HepG2 (cell line): ENCODE results near the gene INHA. TPM values are rescaled to one million over a fixed set of nuclear protein-coding genes. Genes with fewer than 3 reads are reported as not detected.

ENCODE experiments used
- CENPT ChIP-seq: sonication (generic); formaldehyde crosslinking; IDR thresholded peaks from 2 replicates; pipeline ENCODE4 v1.8.0; 2022; ENCODE audit warnings: low read depth, mild to moderate bottlenecking, moderate library complexity, missing genetic modification reagents
- FOSL2 ChIP-seq: sonication (generic); formaldehyde crosslinking; IDR thresholded peaks from 2 replicates; pipeline ENCODE4 v1.4.0; 2020; ENCODE audit warnings: missing genetic modification reagents
- HNF4G ChIP-seq, 2 experiments: sonication (generic) in 1 of 2; formaldehyde crosslinking in 1 of 2; IDR thresholded peaks; 2 replicates each; pipeline versions ENCODE4 v1.4.0 to v1.6.1; 2011 to 2020; ENCODE audit warnings: borderline replicate concordance in 2 of 2, low read depth in 2 of 2, mild to moderate bottlenecking in 2 of 2, low read length in 1 of 2, missing genetic modification reagents in 1 of 2, moderate library complexity in 1 of 2
- HNRNPUL1 ChIP-seq: fragments of 200-400 bp; formaldehyde crosslinking; IDR thresholded peaks from 2 replicates; pipeline ENCODE4 v1.6.1; 2017; ENCODE audit warnings: low read depth, mild to moderate bottlenecking, low read length, moderate library complexity
- JUN ChIP-seq: sonication (generic); formaldehyde crosslinking; IDR thresholded peaks from 2 replicates; pipeline ENCODE4 v1.4.0; 2020; ENCODE audit warnings: mild to moderate bottlenecking, missing genetic modification reagents
- MEIS1 ChIP-seq: sonication (generic); formaldehyde crosslinking; IDR thresholded peaks from 2 replicates; pipeline ENCODE4 v1.9.0; 2021; ENCODE audit warnings: mild to moderate bottlenecking, missing genetic modification reagents, moderate library complexity, borderline replicate concordance
- MEIS2 ChIP-seq: sonication (generic); formaldehyde crosslinking; IDR thresholded peaks from 2 replicates; pipeline ENCODE4 v1.9.0; 2021; ENCODE audit warnings: mild to moderate bottlenecking, missing genetic modification reagents
- NCOA1 ChIP-seq: sonication (generic); formaldehyde crosslinking; IDR thresholded peaks from 2 replicates; pipeline ENCODE4 v1.9.0; 2021; ENCODE audit warnings: missing genetic modification reagents
- NFE2L2 ChIP-seq: fragments of 150-350 bp; IDR thresholded peaks from 2 replicates; pipeline ENCODE4 v1.6.1; 2014; ENCODE audit warnings: low read length
- NFKBIZ ChIP-seq: IDR thresholded peaks from 2 replicates; pipeline ENCODE4 v1.6.1; 2018; ENCODE audit warnings: missing genetic modification reagents, missing compliant biosample characterization
- PAX8 ChIP-seq: sonication (generic); formaldehyde crosslinking; IDR thresholded peaks from 2 replicates; pipeline ENCODE4 v1.8.0; 2022; ENCODE audit warnings: mild to moderate bottlenecking, missing genetic modification reagents, borderline replicate concordance
- SETDB1 ChIP-seq: sonication (generic); formaldehyde crosslinking; IDR thresholded peaks from 2 replicates; pipeline ENCODE4 v1.5.1; 2020; ENCODE audit warnings: missing genetic modification reagents, mild to moderate bottlenecking, borderline replicate concordance
- SKI ChIP-seq: fragments of 450-650 bp; IDR thresholded peaks from one replicate; pipeline ENCODE4 v1.6.1; 2018; ENCODE audit warnings: mild to moderate bottlenecking; ENCODE audit not compliant: partially characterized antibody
- SSRP1 ChIP-seq: IDR thresholded peaks from 2 replicates; pipeline ENCODE4 v1.6.1; 2016; ENCODE audit warnings: control low read depth
- ZBTB1 ChIP-seq: sonication (generic); formaldehyde crosslinking; IDR thresholded peaks from 2 replicates; pipeline ENCODE4 v1.4.0; 2020; ENCODE audit warnings: missing genetic modification reagents, borderline replicate concordance
- ZKSCAN5 ChIP-seq: sonication (generic); formaldehyde crosslinking; IDR thresholded peaks from 2 replicates; pipeline ENCODE4 v1.5.1; 2020; ENCODE audit warnings: mild to moderate bottlenecking, missing genetic modification reagents
- ZNF180 ChIP-seq: sonication (generic); formaldehyde crosslinking; IDR thresholded peaks from 2 replicates; pipeline ENCODE4 v1.4.0; 2020; ENCODE audit warnings: low read depth, missing genetic modification reagents, borderline replicate concordance
- ZNF3 ChIP-seq: IDR thresholded peaks from 2 replicates; pipeline ENCODE4 v1.7.0; 2017; ENCODE audit warnings: inconsistent platforms
- ZNF564 ChIP-seq: sonication (generic); formaldehyde crosslinking; IDR thresholded peaks from 2 replicates; pipeline ENCODE4 v1.8.1; 2023; ENCODE audit warnings: mild to moderate bottlenecking, missing genetic modification reagents
- ZNF570 ChIP-seq: sonication (generic); formaldehyde crosslinking; IDR thresholded peaks from 2 replicates; pipeline ENCODE4 v1.4.0; 2020; ENCODE audit warnings: mild to moderate bottlenecking, missing genetic modification reagents, borderline replicate concordance
- ZNF75D ChIP-seq: sonication (generic); formaldehyde crosslinking; IDR thresholded peaks from 2 replicates; pipeline ENCODE4 v1.8.1; 2023; ENCODE audit warnings: missing genetic modification reagents, mild to moderate bottlenecking, borderline replicate concordance
- ZNF772 ChIP-seq: sonication (generic); formaldehyde crosslinking; IDR thresholded peaks from 2 replicates; pipeline ENCODE4 v1.5.0; 2020; ENCODE audit warnings: mild to moderate bottlenecking, missing genetic modification reagents
- ZNF841 ChIP-seq: sonication (generic); formaldehyde crosslinking; IDR thresholded peaks from 2 replicates; pipeline ENCODE4 v1.8.1; 2023; ENCODE audit warnings: missing genetic modification reagents, borderline replicate concordance
- ZZZ3 ChIP-seq: sonication (generic); formaldehyde crosslinking; IDR thresholded peaks from 2 replicates; pipeline ENCODE4 v1.4.0; 2020; ENCODE audit warnings: missing genetic modification reagents, mild to moderate bottlenecking, borderline replicate concordance
- polyA plus RNA-seq, 8 experiments: library from polyadenylated mRNA; depleted of rRNA in 3 of 8; stranded (reverse) in 7 of 8; unstranded in 1 of 8; fragments of >200 nt; fragmentation: Illumina TruSeq in 4 of 8; extraction: Trizol in 4 of 8; gene quantifications; 2 replicates each; pipeline versions ENCODE4 v1.2.1 to v1.2.3, GENCODE V29; 2011 to 2016; ENCODE audit warnings: low read depth in 4 of 8, missing spikeins in 1 of 8, mixed read lengths in 1 of 8; ENCODE audit not compliant: insufficient read depth in 1 of 8
- total RNA-seq, 5 experiments: library from RNA; depleted of rRNA; stranded (reverse); fragments of >200 nt; fragmentation: Illumina TruSeq; extraction: Trizol; gene quantifications; 2 replicates each; pipeline ENCODE4 v1.2.3, GENCODE V29; 2016; ENCODE audit warnings: low read depth in 1 of 5
- TF ChIP-seq, protein P1 (sequence below): IDR thresholded peaks from 2 replicates; pipeline ENCODE4 v1.6.1; 2016; ENCODE audit warnings: mild to moderate bottlenecking
- TF ChIP-seq, protein P2 (sequence below): sonication (generic); formaldehyde crosslinking; IDR thresholded peaks from 2 replicates; pipeline ENCODE4 v1.8.0; 2023; ENCODE audit warnings: mild to moderate bottlenecking, missing genetic modification reagents
- TF ChIP-seq, protein P3 (sequence below): sonication (generic); formaldehyde crosslinking; IDR thresholded peaks from 2 replicates; pipeline ENCODE4 v1.4.0; 2020; ENCODE audit warnings: mild to moderate bottlenecking, missing genetic modification reagents, borderline replicate concordance

The INHA gene
- total and polyA plus RNA-seq, 2 of the 13 experiments (the other 11 are each of a cell fraction or from before 2014, with no cell fraction given) = 4.1 to 15.2 TPM

DNA sequence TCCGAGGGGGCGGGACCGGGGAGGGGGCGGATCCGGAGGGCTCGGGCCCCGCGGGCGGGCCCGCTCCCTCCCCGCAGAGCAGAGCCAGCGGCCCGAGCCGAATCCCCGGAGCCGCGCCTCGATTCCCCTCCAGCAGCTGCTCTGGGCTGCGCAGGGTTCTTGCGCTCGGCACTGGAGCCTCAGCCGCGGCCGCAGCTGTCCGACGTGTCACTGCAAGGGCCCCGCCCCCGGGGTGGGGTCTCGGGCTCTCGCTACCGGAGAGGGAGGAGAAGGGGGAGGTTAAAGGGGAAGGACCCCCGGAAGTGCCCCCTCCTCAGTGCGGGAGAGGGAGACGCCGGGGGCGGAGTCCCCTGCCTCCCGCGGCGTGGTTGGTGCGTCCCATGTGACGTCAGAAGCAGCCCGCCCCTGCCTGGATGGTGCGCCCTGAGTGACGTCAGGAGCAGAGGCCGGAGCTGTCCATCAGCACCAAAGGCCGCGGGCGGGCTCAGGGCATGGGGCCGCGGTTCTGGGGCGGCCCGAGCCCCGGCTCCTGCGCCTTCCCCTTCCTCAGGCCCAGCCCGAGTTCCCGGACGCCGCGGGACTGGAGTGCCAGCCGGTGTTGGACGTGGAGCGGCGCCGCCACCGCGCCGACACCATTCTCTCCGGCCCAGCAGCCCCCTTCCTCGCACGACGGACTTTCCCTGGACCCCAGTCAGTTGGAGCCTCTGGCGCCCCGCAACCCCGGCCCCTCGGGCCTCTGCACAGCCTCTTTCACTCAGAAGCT, 28.3 kb upstream of the INHA start, which contains the start of the genes CHPF and TMEM198 (continued):
- TF ChIP-seq HNF4G (IDR thresholded peaks at IDR 0.05; ENCODE audit: borderline replicate concordance, low read depth, low read length) (no peak), HNF4G (CRISPR knock-in tag; IDR thresholded peaks at IDR 0.05; ENCODE audit: borderline replicate concordance, low read depth) (no peak), PAX8 (CRISPR knock-in tag) (peak; percentile 88; the same call in 1 of the 2 replicates), NFE2L2 (no peak), ZNF570 (CRISPR knock-in tag) (no peak), NFKBIZ (CRISPR knock-in tag) (no peak; the same call in 1 of the 2 replicates), ZNF841 (0 out of 2 replicates have a peak, but pooled peaks have one; percentile 19), SSRP1 (CRISPR knock-in tag) (no peak), HNRNPUL1 (0 out of 2 replicates have a peak, but pooled peaks have one; percentile 34), SKI (peak; percentile 33), ZNF772 (CRISPR knock-in tag) (peak; percentile 75; the same call in 1 of the 2 replicates), JUN (peak; percentile 88), ZNF3 (no peak), FOSL2 (CRISPR knock-in tag) (peak; percentile 76), NCOA1 (CRISPR knock-in tag) (peak; percentile 57; the same call in 1 of the 2 replicates), ZZZ3 (CRISPR knock-in tag) (peak; percentile 30), MEIS1 (CRISPR knock-in tag) (peak; percentile 90; the same call in 1 of the 2 replicates), ZBTB1 (CRISPR knock-in tag) (no peak), ZKSCAN5 (CRISPR knock-in tag) (no peak), ZNF75D (CRISPR knock-in tag) (no peak), ZNF564 (CRISPR knock-in tag) (no peak; the same call in 1 of the 2 replicates), ZNF180 (CRISPR knock-in tag) (peak; percentile 87; the same call in 1 of the 2 replicates), MEIS2 (peak; percentile 97), SETDB1 (CRISPR knock-in tag) (no peak), CENPT (CRISPR knock-in tag) (no peak)
- TF ChIP-seq, protein P1, sequence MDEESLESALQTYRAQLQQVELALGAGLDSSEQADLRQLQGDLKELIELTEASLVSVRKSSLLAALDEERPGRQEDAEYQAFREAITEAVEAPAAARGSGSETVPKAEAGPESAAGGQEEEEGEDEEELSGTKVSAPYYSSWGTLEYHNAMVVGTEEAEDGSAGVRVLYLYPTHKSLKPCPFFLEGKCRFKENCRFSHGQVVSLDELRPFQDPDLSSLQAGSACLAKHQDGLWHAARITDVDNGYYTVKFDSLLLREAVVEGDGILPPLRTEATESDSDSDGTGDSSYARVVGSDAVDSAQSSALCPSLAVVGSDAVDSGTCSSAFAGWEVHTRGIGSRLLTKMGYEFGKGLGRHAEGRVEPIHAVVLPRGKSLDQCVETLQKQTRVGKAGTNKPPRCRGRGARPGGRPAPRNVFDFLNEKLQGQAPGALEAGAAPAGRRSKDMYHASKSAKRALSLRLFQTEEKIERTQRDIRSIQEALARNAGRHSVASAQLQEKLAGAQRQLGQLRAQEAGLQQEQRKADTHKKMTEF = peak; percentile 91
- TF ChIP-seq, protein P2, sequence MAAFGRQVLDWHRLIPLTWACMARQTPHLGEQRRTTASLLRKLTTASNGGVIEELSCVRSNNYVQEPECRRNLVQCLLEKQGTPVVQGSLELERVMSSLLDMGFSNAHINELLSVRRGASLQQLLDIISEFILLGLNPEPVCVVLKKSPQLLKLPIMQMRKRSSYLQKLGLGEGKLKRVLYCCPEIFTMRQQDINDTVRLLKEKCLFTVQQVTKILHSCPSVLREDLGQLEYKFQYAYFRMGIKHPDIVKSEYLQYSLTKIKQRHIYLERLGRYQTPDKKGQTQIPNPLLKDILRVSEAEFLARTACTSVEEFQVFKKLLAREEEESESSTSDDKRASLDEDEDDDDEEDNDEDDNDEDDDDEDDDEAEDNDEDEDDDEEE = no peak
- TF ChIP-seq, protein P3, sequence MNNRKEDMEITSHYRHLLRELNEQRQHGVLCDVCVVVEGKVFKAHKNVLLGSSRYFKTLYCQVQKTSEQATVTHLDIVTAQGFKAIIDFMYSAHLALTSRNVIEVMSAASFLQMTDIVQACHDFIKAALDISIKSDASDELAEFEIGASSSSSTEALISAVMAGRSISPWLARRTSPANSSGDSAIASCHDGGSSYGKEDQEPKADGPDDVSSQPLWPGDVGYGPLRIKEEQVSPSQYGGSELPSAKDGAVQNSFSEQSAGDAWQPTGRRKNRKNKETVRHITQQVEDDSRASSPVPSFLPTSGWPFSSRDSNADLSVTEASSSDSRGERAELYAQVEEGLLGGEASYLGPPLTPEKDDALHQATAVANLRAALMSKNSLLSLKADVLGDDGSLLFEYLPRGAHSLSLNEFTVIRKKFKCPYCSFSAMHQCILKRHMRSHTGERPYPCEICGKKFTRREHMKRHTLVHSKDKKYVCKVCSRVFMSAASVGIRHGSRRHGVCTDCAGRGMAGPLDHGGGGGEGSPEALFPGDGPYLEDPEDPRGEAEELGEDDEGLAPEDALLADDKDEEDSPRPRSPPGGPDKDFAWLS (CRISPR knock-in tag) = no peak
